Measurements from ENCODE around the gene TADA2A.

- TF ChIP-seq CTCF (IDR thresholded peaks at IDR 0.05; ENCODE audit: poor library complexity) (no peak), EZH2 (IDR thresholded peaks at IDR 0.05; ENCODE audit: borderline replicate concordance) (no peak)
Measured at GRCh38 chr17:37519251-37519985, 112.7 kb downstream of the TADA2A start.
